WTC11 (cell line): ENCODE measurements around the gene NCMAP. TPM values are rescaled to one million over a fixed set of nuclear protein-coding genes. Genes with fewer than 3 reads are reported as not detected.

Source experiments
- ATAC-seq: fragments of 200-7000 bp; cut with Tn5 transposase; 2 replicates; pipeline ENCODE4 v1.10.0; 2021; ENCODE audit warnings: mild to moderate bottlenecking, moderate library complexity
- CTCF ChIA-PET: fragments of 300-600 bp; sonication (Branson Sonifier 250); formaldehyde crosslinking; loops from one replicate; lab custom pipeline; 2021; ENCODE audit warnings: antibody characterized with exemption; lab: Charles Lee
- POLR2A ChIA-PET: fragments of 350-600 bp; sonication (Branson Sonifier 250); formaldehyde crosslinking; loops from one replicate; lab custom pipeline; 2021; ENCODE audit warnings: antibody characterized with exemption; lab: Charles Lee
- DNase-seq: peaks from one replicate; pipeline ENCODE4 v3.0.0; 2021; ENCODE audit warnings: low spot score
- H3K27ac Mint-ChIP-seq: 2 replicates; pipeline ENCODE4 v1.8.0; 2021; ENCODE audit warnings: mixed read lengths
- H3K27me3 Mint-ChIP-seq: 2 replicates; pipeline ENCODE4 v1.8.0; 2021; ENCODE audit warnings: low read depth, mild to moderate bottlenecking, moderate library complexity, mixed read lengths
- H3K36me3 Mint-ChIP-seq: 2 replicates; pipeline ENCODE4 v1.8.0; 2021; ENCODE audit warnings: mixed read lengths
- H3K4me1 Mint-ChIP-seq: 2 replicates; pipeline ENCODE4 v1.8.0; 2022; ENCODE audit warnings: mixed read lengths
- H3K4me3 Mint-ChIP-seq: 2 replicates; pipeline ENCODE4 v1.8.0; 2021; ENCODE audit warnings: mild to moderate bottlenecking, moderate library complexity, mixed read lengths
- H3K9me3 Mint-ChIP-seq: 2 replicates; pipeline ENCODE4 v1.8.0; 2021; ENCODE audit warnings: mixed read lengths
- ATF1 ChIP-seq: sonication (generic); formaldehyde crosslinking; IDR thresholded peaks from 2 replicates; pipeline ENCODE4 v1.8.1; 2023; ENCODE audit warnings: mild to moderate bottlenecking, moderate library complexity, missing genetic modification reagents
- CDX4 ChIP-seq: fragments of 250-450 bp; sonication (Bioruptor Pico); IDR thresholded peaks from 2 replicates; pipeline ENCODE4 v1.9.0; 2021; ENCODE audit warnings: moderate library complexity, mild to moderate bottlenecking, inconsistent platforms, borderline replicate concordance
- E2F1 ChIP-seq: sonication (generic); formaldehyde crosslinking; IDR thresholded peaks from 2 replicates; pipeline ENCODE4 v1.8.0; 2022; ENCODE audit warnings: mild to moderate bottlenecking, missing genetic modification reagents
- FOXP1 ChIP-seq: sonication (generic); formaldehyde crosslinking; IDR thresholded peaks from 2 replicates; pipeline ENCODE4 v1.8.0; 2022; ENCODE audit warnings: missing genetic modification reagents, mild to moderate bottlenecking, moderate library complexity, borderline replicate concordance
- FOXP4 ChIP-seq: sonication (generic); formaldehyde crosslinking; IDR thresholded peaks from 2 replicates; pipeline ENCODE4 v1.8.0; 2022; ENCODE audit warnings: mild to moderate bottlenecking, missing genetic modification reagents
- GTF2I ChIP-seq: fragments of 250-450 bp; sonication (Bioruptor Pico); conservative IDR thresholded peaks from 2 replicates; pipeline ENCODE4 v1.4.0; 2021; ENCODE audit warnings: mild to moderate bottlenecking
- HMGA2 ChIP-seq: fragments of 250-450 bp; sonication (Bioruptor Pico); IDR thresholded peaks from 2 replicates; pipeline ENCODE4 v1.4.0; 2021; ENCODE audit warnings: mild to moderate bottlenecking, moderate library complexity
- NR3C1 ChIP-seq: sonication (generic); formaldehyde crosslinking; conservative IDR thresholded peaks from 2 replicates; pipeline ENCODE4 v1.8.1; 2023; ENCODE audit warnings: low read depth, mild to moderate bottlenecking, missing genetic modification reagents
- SMAD3 ChIP-seq: sonication (generic); formaldehyde crosslinking; IDR thresholded peaks from 2 replicates; pipeline ENCODE4 v1.8.0; 2022; ENCODE audit warnings: missing genetic modification reagents, mild to moderate bottlenecking, borderline replicate concordance
- SP1 ChIP-seq: sonication (generic); formaldehyde crosslinking; conservative IDR thresholded peaks from 2 replicates; pipeline ENCODE4 v1.8.1; 2022; ENCODE audit warnings: missing genetic modification reagents
- USF2 ChIP-seq: sonication (generic); formaldehyde crosslinking; IDR thresholded peaks from 2 replicates; pipeline ENCODE4 v1.8.1; 2023; ENCODE audit warnings: mild to moderate bottlenecking, missing genetic modification reagents, moderate library complexity
- ZBTB21 ChIP-seq: sonication (generic); formaldehyde crosslinking; IDR thresholded peaks from 2 replicates; pipeline ENCODE4 v1.8.1; 2023; ENCODE audit warnings: mild to moderate bottlenecking, missing genetic modification reagents, borderline replicate concordance
- ZBTB43 ChIP-seq: sonication (generic); formaldehyde crosslinking; IDR thresholded peaks from 2 replicates; pipeline ENCODE4 v1.8.1; 2023; ENCODE audit warnings: mild to moderate bottlenecking, missing genetic modification reagents
- ZMAT4 ChIP-seq: fragments of 250-450 bp; sonication (Bioruptor Pico); IDR thresholded peaks from 2 replicates; pipeline ENCODE4 v1.9.0; 2021; ENCODE audit warnings: mild to moderate bottlenecking
- ZNF219 ChIP-seq: sonication (generic); formaldehyde crosslinking; IDR thresholded peaks from 2 replicates; pipeline ENCODE4 v1.8.0; 2023; ENCODE audit warnings: missing genetic modification reagents, mild to moderate bottlenecking, borderline replicate concordance
- ZNF281 ChIP-seq: sonication (generic); formaldehyde crosslinking; IDR thresholded peaks from 2 replicates; pipeline ENCODE4 v1.8.0; 2023; ENCODE audit warnings: mild to moderate bottlenecking, missing genetic modification reagents
- ZNF396 ChIP-seq: fragments of 250-450 bp; sonication (Bioruptor Pico); IDR thresholded peaks from 2 replicates; pipeline ENCODE4 v1.8.0; 2021; ENCODE audit warnings: mild to moderate bottlenecking, moderate library complexity, borderline replicate concordance
- ZNF423 ChIP-seq: fragments of 250-450 bp; sonication (Bioruptor Pico); IDR thresholded peaks from 2 replicates; pipeline ENCODE4 v2.1.2; 2022; ENCODE audit warnings: mild to moderate bottlenecking, moderate library complexity
- ZNF671 ChIP-seq: fragments of 250-450 bp; sonication (Bioruptor Pico); IDR thresholded peaks from 2 replicates; pipeline ENCODE4 v1.8.0; 2021; ENCODE audit warnings: mild to moderate bottlenecking
- total RNA-seq: library from RNA; stranded (reverse); gene quantifications from 3 replicates; pipeline ENCODE4 v1.2.3, GENCODE V29; 2021

Gene NCMAP
- total RNA-seq, 1 experiment from 2014 or later: 0.26 TPM

- CTCF ChIA-PET: interaction anchor here (3.8 kb wide), 1 partner anchor 48 kb away, joined by 40 read pairs; no protein-coding TSS in a partner anchor
These were observed 33.3 kb downstream of the NCMAP start for GRCh38 chr1:24589200-24589599.

GRCh38 chr1:24591781-24592180, 35.9 kb downstream of the NCMAP start:
- Mint-ChIP-seq H3K36me3 (no peaks in the 10 kb centered on the region), H3K9me3 (no peaks in the 10 kb centered on the region), H3K27ac (no peak overlapping the region), H3K4me1 (peaks cover 3% of the 10 kb centered on the region), H3K27me3 (no peaks in the 10 kb centered on the region), H3K4me3 (no peak overlapping the region)
- no peak for ATAC-seq
- no peak for DNase-seq
- ChIA-PET POLR2A (no interaction called here), CTCF (interaction anchor here (0.9 to 2.4 kb wide), 7 partner anchors 12 to 200 kb away, joined by 3 to 7 read pairs (median 3); no protein-coding TSS in a partner anchor)
- TF ChIP-seq ATF1 (CRISPR knock-in tag): no peak
- TF ChIP-seq SMAD3 (CRISPR knock-in tag): no peak
- no peak for TF ChIP-seq FOXP4
- TF ChIP-seq NR3C1 (CRISPR knock-in tag): no peak
- no peak for TF ChIP-seq ZBTB21 (CRISPR knock-in tag)
- no peak for TF ChIP-seq ZNF396 (CRISPR knock-in tag)

More at GRCh38 chr1:24589200-24589599, 33.3 kb downstream of the NCMAP start:
- no peak overlapping the region for H3K27ac Mint-ChIP-seq
- no peak for TF ChIP-seq ZBTB43 (CRISPR knock-in tag)
- no peak for TF ChIP-seq ZNF219 (CRISPR knock-in tag)
- TF ChIP-seq ZMAT4 (CRISPR knock-in tag): no peak
- DNase-seq: no peak
- H3K4me3 Mint-ChIP-seq: no peak overlapping the region
- POLR2A ChIA-PET: no interaction called here
- peaks cover 5% of the 10 kb centered on the region for H3K4me1 Mint-ChIP-seq
- ATAC-seq: no peak
- no peaks in the 10 kb centered on the region for H3K9me3 Mint-ChIP-seq
- H3K27me3 Mint-ChIP-seq: no peaks in the 10 kb centered on the region
- H3K36me3 Mint-ChIP-seq: no peaks in the 10 kb centered on the region

GRCh38 chr1:24594328-24594598, 38.4 kb downstream of the NCMAP start:
- Mint-ChIP-seq H3K4me1 (no peaks in the 10 kb centered on the region), H3K9me3 (no peaks in the 10 kb centered on the region), H3K27me3 (no peaks in the 10 kb centered on the region), H3K4me3 (no peak overlapping the region), H3K36me3 (no peaks in the 10 kb centered on the region), H3K27ac (no peak overlapping the region)
- no peak for ATAC-seq
- ChIA-PET POLR2A (no interaction called here), CTCF (interaction anchor here (1.1 kb wide), 1 partner anchor 52 kb away, joined by 4 read pairs; no protein-coding TSS in a partner anchor)
- DNase-seq: no peak
- TF ChIP-seq HMGA2 (no peak), E2F1 (CRISPR knock-in tag) (no peak), USF2 (CRISPR knock-in tag) (no peak)
- TF ChIP-seq, all 79 proteins: peak for 0

- ChIA-PET POLR2A (no interaction called here), CTCF (interaction anchor here (0.6 to 1.6 kb wide), 2 partner anchors 9 to 189 kb away, joined by 3 to 11 read pairs; no protein-coding TSS in a partner anchor)
- Mint-ChIP-seq H3K4me3 (no peak overlapping the region), H3K9me3 (no peaks in the 10 kb centered on the region), H3K36me3 (no peaks in the 10 kb centered on the region), H3K4me1 (no peaks in the 10 kb centered on the region), H3K27me3 (no peaks in the 10 kb centered on the region), H3K27ac (no peak overlapping the region)
- ATAC-seq (no peak), DNase-seq (no peak)
- TF ChIP-seq SP1 (CRISPR knock-in tag): no peak
- TF ChIP-seq CDX4: no peak
- no peak for TF ChIP-seq ZNF423 (CRISPR knock-in tag)
- TF ChIP-seq ZNF281 (CRISPR knock-in tag): no peak
- no peak for TF ChIP-seq FOXP1 (CRISPR knock-in tag)
- no peak for TF ChIP-seq ZNF671
- no peak for TF ChIP-seq GTF2I
These were observed 40.6 kb downstream of the NCMAP start for GRCh38 chr1:24596401-24596880.
